ENCODE measurements around the gene ADK.

Gene ADK

GRCh38 chr10:74690393-74690792, 539.4 kb downstream of the ADK start:
- no peak for DNase-seq

GRCh38 chr10:74691164-74691563, 540.1 kb downstream of the ADK start:
- no peak for DNase-seq

- DNase-seq = peak; percentile 56 to 57
Observed at GRCh38 chr10:74704629-74705357, 553.8 kb downstream of the ADK start.

GRCh38 chr10:74705358-74705980, 554.4 kb downstream of the ADK start:
- DNase-seq = peak; percentile 62 to 65

DNA sequence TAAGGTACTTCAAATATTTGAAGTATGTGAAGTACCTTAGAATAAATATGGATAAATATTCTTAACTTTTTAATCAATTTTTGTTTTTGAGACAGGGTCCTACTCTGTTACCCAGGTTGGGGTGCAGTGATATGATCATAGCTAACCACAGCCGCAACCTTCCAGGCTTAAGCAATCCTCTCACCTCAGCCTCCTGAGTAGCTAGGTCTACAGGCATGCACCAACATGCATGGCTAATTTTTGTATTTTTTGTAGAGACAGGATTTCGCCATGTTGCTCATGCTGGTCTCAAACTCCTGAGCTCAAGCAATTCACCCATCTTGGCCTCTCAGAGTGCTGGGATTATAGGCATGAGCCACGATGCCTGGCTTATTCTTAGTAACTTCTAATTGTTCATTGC, 555.9 kb downstream of the ADK start:
- DNase-seq = no peak

DNA sequence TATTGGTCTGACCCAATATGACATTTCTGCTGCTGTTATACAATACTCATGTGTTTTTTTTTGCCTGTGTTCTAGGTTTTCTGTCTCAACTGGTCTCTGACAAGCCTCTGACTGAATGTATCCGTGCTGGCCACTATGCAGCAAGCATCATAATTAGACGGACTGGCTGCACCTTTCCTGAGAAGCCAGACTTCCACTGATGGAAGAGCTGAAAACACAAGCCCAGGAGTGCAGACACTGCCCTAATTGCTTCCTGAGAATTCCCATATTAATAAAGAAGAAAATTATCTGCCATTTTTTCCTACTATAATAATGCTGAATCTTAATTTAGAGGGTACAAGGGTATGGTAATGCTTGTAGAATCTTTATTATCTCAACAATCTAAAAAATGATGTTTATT, 557.2 kb downstream of the ADK start:
- no peak for DNase-seq

GRCh38 chr10:74718208-74718607, 567.2 kb downstream of the ADK start:
- DNase-seq = no peak

- DNase-seq = no peak
Observed at GRCh38 chr10:74728225-74728624, 577.2 kb downstream of the ADK start.

DNA sequence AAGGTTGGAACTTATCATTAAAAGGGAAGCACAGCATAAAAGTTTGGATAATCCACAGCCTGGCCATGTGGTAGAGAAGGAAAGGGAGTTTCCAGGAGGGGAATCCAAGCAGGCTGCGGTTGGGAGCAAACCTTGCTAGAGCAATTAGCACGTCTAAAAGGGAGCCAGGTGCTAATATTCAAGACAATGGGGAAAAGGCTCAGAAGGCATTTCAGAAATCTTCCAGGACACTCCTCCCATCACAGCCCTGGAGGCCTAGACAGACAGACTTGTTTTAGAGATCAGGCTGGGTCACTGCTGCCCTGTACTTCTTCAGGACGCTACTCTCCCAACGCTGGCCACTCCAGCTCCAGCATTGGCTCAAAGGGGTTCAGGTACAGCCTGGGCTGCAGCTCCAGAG, 579.2 kb downstream of the ADK start:
- DNase-seq = no peak

GRCh38 chr10:74733612-74734011, 582.6 kb downstream of the ADK start:
- no peak for DNase-seq

- DNase-seq = no peak
Observed at GRCh38 chr10:74736029-74736428, 585.0 kb downstream of the ADK start.

GRCh38 chr10:74738052-74738451, 587.0 kb downstream of the ADK start:
- no peak for DNase-seq

GRCh38 chr10:74738542-74738941, 587.5 kb downstream of the ADK start:
- no peak for DNase-seq

GRCh38 chr10:74738985-74739567, 588.1 kb downstream of the ADK start:
- no peak for DNase-seq

- DNase-seq = no peak
Observed at GRCh38 chr10:74743401-74743800, 592.4 kb downstream of the ADK start.

GRCh38 chr10:74745449-74745848, 594.4 kb downstream of the ADK start:
- no peak for DNase-seq

DNA sequence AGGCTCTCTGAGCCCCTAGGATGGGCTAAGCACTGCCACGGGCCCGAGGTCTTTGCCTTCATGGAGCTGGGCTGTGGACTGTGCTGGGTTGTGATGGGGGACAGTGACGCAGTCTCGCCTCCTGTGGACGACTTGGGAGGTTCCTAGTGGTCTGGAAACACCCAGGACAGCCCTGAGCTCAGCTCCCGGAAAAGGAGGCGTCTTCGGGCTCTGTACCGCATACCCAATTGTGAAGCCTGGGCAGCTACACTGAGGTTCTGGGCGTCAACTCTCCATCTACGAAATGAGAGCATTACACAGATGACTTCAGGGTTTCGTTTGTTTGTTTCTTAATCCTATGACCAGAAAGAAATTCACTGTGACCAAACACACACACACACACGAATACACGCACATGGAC, 595.8 kb downstream of the ADK start:
- no peak for DNase-seq

GRCh38 chr10:74748468-74749031, 597.5 kb downstream of the ADK start:
- DNase-seq = no peak

- no peak for DNase-seq
Observed at GRCh38 chr10:74750848-74751274, 599.8 kb downstream of the ADK start.

DNA sequence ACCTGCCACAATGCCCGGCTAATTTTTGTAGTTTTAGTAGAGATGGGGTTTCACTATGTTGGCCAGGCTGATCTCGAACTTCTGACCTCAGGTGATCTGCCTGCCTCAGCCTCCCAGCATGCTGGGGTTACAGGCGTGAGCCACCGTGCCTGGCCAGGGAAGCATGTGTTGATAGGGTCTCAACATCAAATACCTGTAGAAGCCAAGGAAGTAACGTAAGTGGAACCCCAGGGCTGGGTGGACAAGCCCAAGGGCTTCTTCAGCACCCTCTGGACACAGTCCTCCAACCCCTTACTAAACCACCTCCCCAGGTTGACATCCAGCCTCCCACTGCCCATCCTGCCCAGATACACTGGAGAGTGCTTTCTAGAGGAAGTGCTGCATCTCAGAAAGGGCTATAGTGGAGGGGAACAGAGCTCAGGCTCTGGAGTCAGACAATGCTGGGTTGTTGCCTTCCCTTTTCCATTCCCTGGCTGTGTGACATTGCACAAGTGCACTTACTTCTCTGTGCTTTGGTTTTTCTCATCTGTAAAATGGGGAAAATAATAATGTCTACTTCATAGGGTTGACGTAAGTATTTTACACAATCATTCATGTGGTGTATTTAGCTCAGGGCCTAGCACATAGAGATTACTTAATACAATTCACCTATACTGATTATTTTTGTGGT, 601.5 kb downstream of the ADK start:
- no peak for DNase-seq

GRCh38 chr10:74753442-74754211, 602.6 kb downstream of the ADK start:
- DNase-seq = no peak

- no peak for DNase-seq
Observed at GRCh38 chr10:74754381-74754821, 603.4 kb downstream of the ADK start.

DNA sequence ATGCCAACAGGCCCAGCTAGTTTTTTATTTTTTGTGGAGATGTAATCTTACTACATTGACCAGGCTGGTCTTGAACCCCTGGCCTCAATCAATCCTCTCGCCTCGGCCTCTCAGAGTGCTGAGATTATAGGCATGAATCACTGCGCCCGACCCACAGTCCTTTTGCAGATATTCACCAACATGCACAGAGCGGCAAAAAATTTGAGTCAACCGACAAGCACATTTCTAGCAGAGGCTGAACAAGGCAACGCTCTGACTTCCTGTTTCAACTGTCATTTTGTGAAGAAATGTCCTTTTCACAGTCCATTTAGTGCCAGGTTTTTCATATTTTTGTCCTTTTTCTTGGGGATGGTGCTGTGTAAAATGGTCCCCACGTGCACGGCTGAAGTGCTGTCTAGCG, 604.3 kb downstream of the ADK start:
- DNase-seq = no peak
